ENCODE measurements around the gene RNF222. TPM values are rescaled to one million over a fixed set of nuclear protein-coding genes. Genes with fewer than 3 reads are reported as not detected.
A peak's percentile ranks its signal among the peaks of the same experiment; 100 is the strongest.

Gene RNF222
- total and polyA plus RNA-seq, 2 of the 4 experiments (the other 2 are of a cell fraction), result not detected

DNA sequence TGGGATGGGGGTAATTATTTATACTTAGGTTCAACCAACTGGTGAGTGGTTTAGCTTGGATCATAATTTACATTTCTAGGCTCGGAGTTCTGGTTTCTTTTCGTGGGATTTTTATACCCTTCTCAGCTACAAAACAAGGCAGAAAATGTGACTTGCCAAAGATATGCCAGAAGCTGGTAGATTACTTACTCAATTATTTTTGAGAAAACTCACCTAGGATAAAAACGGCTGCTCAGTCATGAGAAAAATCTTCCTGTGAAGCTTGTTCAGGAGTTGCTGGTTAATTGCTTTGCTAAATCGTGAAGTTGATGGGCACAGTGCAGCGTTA, 39.2 kb upstream of the RNF222 start:
- H3K27me3 ChIP-seq (ENCODE audit: control insufficient read depth, insufficient read depth, low read length), result no peaks in the 10 kb centered on the region
- H4K20me1 ChIP-seq (ENCODE audit: insufficient read depth, low read length), result peaks cover 55% of the 10 kb centered on the region
- DNase-seq (no peak), ATAC-seq (ENCODE audit: low read depth) (no peak)
- in situ Hi-C loops (cut with MboI; ENCODE audit: low sequenced_read_pairs), result no loop called here
- no CpG with 5 or more reads among the region's 5 CpGs for WGBS, 2 experiments (ENCODE audit: extremely low coverage in 2 of 2, insufficient read length in 1 of 2)
- no peak overlapping the region for H2BK120ac ChIP-seq (ENCODE audit: low read depth, low read length)
- peaks cover 7% of the 10 kb centered on the region for H3K36me3 ChIP-seq (ENCODE audit: control insufficient read depth, insufficient read depth, low read length)
- H3K4ac ChIP-seq (ENCODE audit: low read depth, low read length), result peak overlapping the region; percentile 82; the same call in 1 of the 2 replicates
- CTCF ChIA-PET, result interaction anchor here (0.8 kb wide), 1 partner anchor 11 kb away, joined by 3 read pairs; no protein-coding TSS in a partner anchor
- peak overlapping the region; percentile 80 for H3K4me2 ChIP-seq (ENCODE audit: low read depth, low read length)
- H2AK9ac ChIP-seq (replicated peaks; ENCODE audit: low read depth, low read length, poor library complexity), result peak overlapping the region; percentile 98
- H3K27ac ChIP-seq (ENCODE audit: insufficient read depth, low read length), result peak overlapping the region; percentile 90; the same call in 1 of the 2 replicates
- TSS peak; percentile 34 for BruUV-seq (replicated peaks)
- peak overlapping the region; percentile 86 for H3K9ac ChIP-seq (ENCODE audit: low read depth, low read length)
- peaks cover 0 to 23% of the 10 kb centered on the region in 2 experiments; a peak in 2 of 4 replicates for H3K79me1 ChIP-seq (ENCODE audit: low read depth in 1 of 2, low read length in 2 of 2)
- no peak overlapping the region; the same call in 1 of the 2 replicates for H3K18ac ChIP-seq (ENCODE audit: low read depth, low read length)
- intact Hi-C loops (cut with micrococcal nuclease), result loop anchor here (1.0 kb wide), 1 partner anchor 54 kb away; the partner anchor contains the start of gene RPL26
- peaks cover 4% of the 10 kb centered on the region; the same call in 1 of the 2 replicates for H3K9me1 ChIP-seq (ENCODE audit: insufficient read depth, low read length)
- peak overlapping the region; percentile 71; the same call in 1 of the 2 replicates for H4K91ac ChIP-seq (ENCODE audit: insufficient read depth, low read depth, low read length)
- H3K9me3 ChIP-seq (ENCODE audit: control insufficient read depth, insufficient read depth, low read length), result no peaks in the 10 kb centered on the region
- peak overlapping the region; percentile 28 for H3K56ac ChIP-seq (ENCODE audit: extremely low read depth, insufficient read depth, low read length)
- H2BK20ac ChIP-seq (ENCODE audit: low read depth, low read length), result no peak overlapping the region
- H2BK15ac ChIP-seq (ENCODE audit: low read depth, low read length), result no peak overlapping the region
- POLR2A ChIA-PET (ENCODE audit: unreplicated experiment), result no interaction called here
- 0 out of 2 replicates have a peak overlapping the region, but pooled peaks have one; percentile 65 for H2AK5ac ChIP-seq (ENCODE audit: low read depth, low read length)
- peaks cover 2% of the 10 kb centered on the region; the same call in 1 of the 2 replicates for H3K4me1 ChIP-seq (ENCODE audit: control insufficient read depth, insufficient read depth, low read length)
- peak overlapping the region; percentile 77 for H3K4me3 ChIP-seq (ENCODE audit: insufficient read depth, low read depth, low read length)
- H3K14ac ChIP-seq (replicated peaks; ENCODE audit: low read depth, low read length), result peak overlapping the region; percentile 74
- TF ChIP-seq NFE2L2 (IDR thresholded peaks at IDR 0.05; ENCODE audit: low read depth, low read length), result no peak
- TF ChIP-seq RAD21 (IDR thresholded peaks at IDR 0.05; ENCODE audit: low read length), result no peak
- no peak for TF ChIP-seq MAFK (IDR thresholded peaks at IDR 0.05; ENCODE audit: low read depth, low read length)
- TF ChIP-seq MAZ (IDR thresholded peaks at IDR 0.05; ENCODE audit: borderline replicate concordance, low read depth, low read length), result no peak
- no peak for TF ChIP-seq CEBPB (IDR thresholded peaks at IDR 0.05; ENCODE audit: low read depth, low read length)
- TF ChIP-seq, protein P1, sequence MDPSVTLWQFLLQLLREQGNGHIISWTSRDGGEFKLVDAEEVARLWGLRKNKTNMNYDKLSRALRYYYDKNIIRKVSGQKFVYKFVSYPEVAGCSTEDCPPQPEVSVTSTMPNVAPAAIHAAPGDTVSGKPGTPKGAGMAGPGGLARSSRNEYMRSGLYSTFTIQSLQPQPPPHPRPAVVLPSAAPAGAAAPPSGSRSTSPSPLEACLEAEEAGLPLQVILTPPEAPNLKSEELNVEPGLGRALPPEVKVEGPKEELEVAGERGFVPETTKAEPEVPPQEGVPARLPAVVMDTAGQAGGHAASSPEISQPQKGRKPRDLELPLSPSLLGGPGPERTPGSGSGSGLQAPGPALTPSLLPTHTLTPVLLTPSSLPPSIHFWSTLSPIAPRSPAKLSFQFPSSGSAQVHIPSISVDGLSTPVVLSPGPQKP (IDR thresholded peaks at IDR 0.05; ENCODE audit: borderline replicate concordance, low read depth, low read length), result no peak
- no peak for TF ChIP-seq CHD1 (IDR thresholded peaks at IDR 0.05; ENCODE audit: low read depth, low read length)
- TF ChIP-seq SMC3 (IDR thresholded peaks at IDR 0.05; ENCODE audit: low read depth, low read length), result no peak
- no peak for TF ChIP-seq CTCF (conservative IDR thresholded peaks at IDR 0.05; ENCODE audit: low read depth, low read length)
- no peak for TF ChIP-seq POLR2A (IDR thresholded peaks at IDR 0.05; ENCODE audit: low read depth, low read length)
- TF ChIP-seq BHLHE40 (IDR thresholded peaks at IDR 0.05; ENCODE audit: low read depth, low read length), result no peak
- TF ChIP-seq, protein P2, sequence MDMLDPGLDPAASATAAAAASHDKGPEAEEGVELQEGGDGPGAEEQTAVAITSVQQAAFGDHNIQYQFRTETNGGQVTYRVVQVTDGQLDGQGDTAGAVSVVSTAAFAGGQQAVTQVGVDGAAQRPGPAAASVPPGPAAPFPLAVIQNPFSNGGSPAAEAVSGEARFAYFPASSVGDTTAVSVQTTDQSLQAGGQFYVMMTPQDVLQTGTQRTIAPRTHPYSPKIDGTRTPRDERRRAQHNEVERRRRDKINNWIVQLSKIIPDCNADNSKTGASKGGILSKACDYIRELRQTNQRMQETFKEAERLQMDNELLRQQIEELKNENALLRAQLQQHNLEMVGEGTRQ (IDR thresholded peaks at IDR 0.05; ENCODE audit: low read depth, low read length), result no peak
- TF ChIP-seq FOS (IDR thresholded peaks at IDR 0.05; ENCODE audit: low read depth, low read length), result no peak
- no peak for TF ChIP-seq MXI1 (IDR thresholded peaks at IDR 0.05; ENCODE audit: borderline replicate concordance, low read depth, low read length)
- TF ChIP-seq RCOR1 (IDR thresholded peaks at IDR 0.05; ENCODE audit: insufficient replicate concordance, low read length), result no peak
- dilution Hi-C loops (cut with HindIII; ENCODE audit: low sequenced_read_pairs, unreplicated experiment), result no loop called here
- H4K5ac ChIP-seq (ENCODE audit: low read depth, low read length), result no peak overlapping the region; the same call in 1 of the 2 replicates
- peak overlapping the region; percentile 82 for H2BK5ac ChIP-seq (ENCODE audit: low read depth, low read length, poor library complexity, severe bottlenecking)
- 0 out of 4 replicates have a peak overlapping the region, but pooled peaks of 1 of the 2 experiments have one; percentile 79 for H4K8ac ChIP-seq (ENCODE audit: low read depth in 2 of 2, low read length in 2 of 2)
- H3K23ac ChIP-seq (ENCODE audit: low read depth, low read length), result peak overlapping the region; percentile 90
- no peak overlapping the region for H2AFZ ChIP-seq (replicated peaks; ENCODE audit: low read length, poor library complexity)

All from IMR-90 (cell line).